Measurements from ENCODE around the gene VEZT. TPM values are rescaled to one million over a fixed set of nuclear protein-coding genes. Genes with fewer than 3 reads are reported as not detected.
A peak's percentile ranks its signal among the peaks of the same experiment; 100 is the strongest.

Gene VEZT
- total RNA-seq, 2 donors from 2014 or later: 50.9 to 54.4 TPM

GRCh38 chr12:95336387-95337067 lies 118.9 kb downstream of the VEZT start:
- intact Hi-C loops (cut with DNase I, micrococcal nuclease): loop anchor here in 1 of 2 donors (10.0 kb wide), 1 partner anchor 222 kb away; no protein-coding TSS in a partner anchor

GRCh38 chr12:95337146-95337545 lies 119.5 kb downstream of the VEZT start:
- intact Hi-C loops (cut with DNase I, micrococcal nuclease): loop anchor here in 1 of 2 donors (10.0 kb wide), 1 partner anchor 222 kb away; no protein-coding TSS in a partner anchor
- DNase-seq (no peak), ATAC-seq (no peak)

More at GRCh38 chr12:95336387-95337067, 118.9 kb downstream of the VEZT start:
- ATAC-seq: peak; percentile 97
- DNase-seq: peak; percentile 62 to 63

- intact Hi-C loops (cut with DNase I, micrococcal nuclease): loop anchor here in 1 of 2 donors (10.0 kb wide), 1 partner anchor 224 kb away; no protein-coding TSS in a partner anchor
- DNase-seq (no peak), ATAC-seq (no peak)
Measured at GRCh38 chr12:95339086-95339788, 121.6 kb downstream of the VEZT start.

GRCh38 chr12:95342008-95342407 lies 124.4 kb downstream of the VEZT start:
- DNase-seq: no peak
- ATAC-seq: no peak
- intact Hi-C loops (cut with DNase I, micrococcal nuclease): no loop called here

GRCh38 chr12:95343461-95344230 lies 126.0 kb downstream of the VEZT start:
- intact Hi-C loops (cut with DNase I, micrococcal nuclease): no loop called here
- ATAC-seq (no peak), DNase-seq (no peak)

GRCh38 chr12:95349291-95349690 lies 131.7 kb downstream of the VEZT start:
- intact Hi-C loops (cut with DNase I, micrococcal nuclease): no loop called here
- no peak for ATAC-seq
- DNase-seq: no peak

- DNase-seq: no peak
- ATAC-seq: no peak
- intact Hi-C loops (cut with DNase I, micrococcal nuclease): no loop called here
Measured at GRCh38 chr12:95351748-95352147, 134.1 kb downstream of the VEZT start.

Small RNA genes lying within 50 kb of the gene (microRNA-seq; reads per million reads assigned to microRNA genes)
- gene MIR331 (126 to 291 reads per million in 2 donors), gene MIR3685 (0 reads per million in 2 donors)

Other genes with a start within 250 kb of the VEZT start
- 100 to 1,000 TPM; 125 to 141 TPM for gene NDUFA12, start 214.1 kb upstream of the VEZT start, total RNA-seq
- gene NR2C1, start 144.2 kb upstream of the VEZT start, total RNA-seq: 10 to 100 TPM; 26.4 to 30.2 TPM
- gene FGD6, start 340 bp upstream of the VEZT start, total RNA-seq: 10 to 100 TPM; 18.7 to 23.8 TPM

Measured in left colon (tissue), 2 donors.